Neuronal stem cell (in vitro differentiated cells): Measurements from ENCODE around the gene ABLIM2.
A peak's percentile ranks its signal among the peaks of the same experiment; 100 is the strongest.

Experiments used
- DNase-seq: peaks from one replicate; pipeline ENCODE4 v3.0.0-alpha.2; 2013; ENCODE audit warnings: low spot score
- H2AFZ ChIP-seq: one replicate; pipeline ENCODE4 v1.6.1; 2013; ENCODE audit warnings: mild to moderate bottlenecking, low read length, inconsistent platforms
- H2AK5ac ChIP-seq: 2 replicates; pipeline ENCODE4 v1.6.1; 2013; ENCODE audit warnings: low read depth, mild to moderate bottlenecking, inconsistent platforms, low read length, moderate library complexity, mixed read lengths
- H2BK120ac ChIP-seq: 2 replicates; pipeline ENCODE4 v1.6.1; 2013; ENCODE audit warnings: low read depth, mild to moderate bottlenecking, inconsistent platforms, low read length, moderate library complexity, mixed read lengths
- H2BK12ac ChIP-seq: one replicate; pipeline ENCODE4 v1.6.1; 2013; ENCODE audit warnings: low read length, inconsistent platforms
- H2BK15ac ChIP-seq: 2 replicates; pipeline ENCODE4 v1.6.1; 2013; ENCODE audit warnings: mild to moderate bottlenecking, low read length, inconsistent platforms, mixed read lengths
- H2BK5ac ChIP-seq: one replicate; pipeline ENCODE4 v1.6.1; 2013; ENCODE audit warnings: inconsistent platforms, mild to moderate bottlenecking, low read length, moderate library complexity
- H3K14ac ChIP-seq: one replicate; pipeline ENCODE4 v1.6.1; 2013; ENCODE audit warnings: low read length, inconsistent platforms
- H3K18ac ChIP-seq: 2 replicates; pipeline ENCODE4 v1.6.1; 2013; ENCODE audit warnings: low read length, inconsistent platforms
- H3K23ac ChIP-seq: 2 replicates; pipeline ENCODE4 v1.6.1; 2013; ENCODE audit warnings: low read depth, mild to moderate bottlenecking, mixed read lengths, low read length, inconsistent platforms; ENCODE audit not compliant: poor library complexity
- H3K27ac ChIP-seq: replicated peaks from 3 replicates; pipeline ENCODE4 v1.5.1; 2013; ENCODE audit warnings: low read length, inconsistent platforms
- H3K27me3 ChIP-seq, 3 experiments: 2 replicates each; pipeline ENCODE4 v1.6.1; 2013; ENCODE audit warnings: low read length in 3 of 3, mild to moderate bottlenecking in 2 of 3, inconsistent platforms in 1 of 3, low read depth in 1 of 3, mixed read lengths in 1 of 3, moderate library complexity in 1 of 3; ENCODE audit not compliant: control insufficient read depth in 3 of 3, insufficient read depth in 3 of 3
- H3K36me3 ChIP-seq, 2 donors: replicated peaks in 1 of 2; 2 replicates each; pipeline ENCODE4 v1.6.1; 2013; ENCODE audit warnings: low read length in 2 of 2; ENCODE audit not compliant: control insufficient read depth in 2 of 2, insufficient read depth in 2 of 2
- H3K4ac ChIP-seq: 2 replicates; pipeline ENCODE4 v1.6.1; 2013; ENCODE audit warnings: inconsistent platforms, mild to moderate bottlenecking, low read length, moderate library complexity
- H3K4me1 ChIP-seq, 2 donors: 1 replicate in 1 of 2; 2 replicates in 1 of 2; pipeline ENCODE4 v1.6.1; 2013; ENCODE audit warnings: low read length in 2 of 2, low read depth in 1 of 2; ENCODE audit not compliant: control insufficient read depth in 2 of 2, insufficient read depth in 1 of 2
- H3K4me2 ChIP-seq: one replicate; pipeline ENCODE4 v1.6.1; 2013; ENCODE audit warnings: mild to moderate bottlenecking, low read length, inconsistent platforms; ENCODE audit not compliant: insufficient read depth, poor library complexity, severe bottlenecking
- H3K4me3 ChIP-seq, 2 donors: 2 replicates each; pipeline ENCODE4 v1.5.1; 2013; ENCODE audit warnings: low read length in 2 of 2, mild to moderate bottlenecking in 2 of 2, inconsistent platforms in 1 of 2, moderate library complexity in 1 of 2
- H3K79me1 ChIP-seq: one replicate; pipeline ENCODE4 v1.6.1; 2013; ENCODE audit warnings: low read depth, mild to moderate bottlenecking, inconsistent platforms, low read length, moderate library complexity
- H3K9ac ChIP-seq: one replicate; pipeline ENCODE4 v1.6.1; 2013; ENCODE audit warnings: mild to moderate bottlenecking, low read depth, low read length, inconsistent platforms; ENCODE audit not compliant: poor library complexity
- H3K9me3 ChIP-seq, 2 donors: replicated peaks in 1 of 2; 2 replicates each; pipeline versions ENCODE3 to v1.6.1; 2013; ENCODE audit warnings: low read length in 2 of 2, mild to moderate bottlenecking in 2 of 2, inconsistent platforms in 1 of 2, low read depth in 1 of 2, mixed read lengths in 1 of 2, moderate library complexity in 1 of 2; ENCODE audit not compliant: control insufficient read depth in 2 of 2, insufficient read depth in 1 of 2
- H4K8ac ChIP-seq: one replicate; pipeline ENCODE4 v1.6.1; 2013; ENCODE audit warnings: low read depth, mild to moderate bottlenecking, inconsistent platforms, low read length, moderate library complexity
- H4K91ac ChIP-seq: one replicate; pipeline ENCODE4 v1.6.1; 2013; ENCODE audit warnings: low read length, low read depth, mild to moderate bottlenecking, inconsistent platforms; ENCODE audit not compliant: poor library complexity
- WGBS, 2 donors: extraction: QIAGEN DNeasy Blood & Tissue Kit; methylation state at CpG; one replicate each; pipeline ENCODE4 v1.1.7; 2013; ENCODE audit warnings: missing lambda C conversion rate in 2 of 2, mixed read lengths in 1 of 2; ENCODE audit not compliant: insufficient read length in 2 of 2, insufficient replicate concordance in 1 of 2; ENCODE audit errors: extremely low coverage in 2 of 2; 5-methylcytosine and 5-hydroxymethylcytosine counted together

The ABLIM2 gene

GRCh38 chr4:8202108-8203051 is 43.8 kb upstream of the ABLIM2 start:
- Histone ChIP-seq H3K4ac (no peak overlapping the region), H2AK5ac (peak overlapping the region; percentile 60), H3K27ac (no peak overlapping the region), H3K36me3 (no peaks in the 10 kb centered on the region), H3K23ac (no peak overlapping the region), H3K27me3 (no peaks in the 10 kb centered on the region), H3K4me2 (no peak overlapping the region), H3K9me3 (no peaks in the 10 kb centered on the region), H2BK120ac (no peak overlapping the region), H2AFZ (no peak overlapping the region), H3K9ac (no peak overlapping the region), H4K91ac (no peak overlapping the region), H3K14ac (no peak overlapping the region), H2BK12ac (no peak overlapping the region), H4K8ac (no peak overlapping the region), H2BK15ac (peak overlapping the region; percentile 78), H3K79me1 (peaks cover 1% of the 10 kb centered on the region), H3K4me3 (no peak overlapping the region), H3K18ac (peak overlapping the region; percentile 74), H3K4me1 (peaks cover 7 to 22% of the 10 kb centered on the region in 2 donors), H2BK5ac (peak overlapping the region; percentile 42)
- WGBS, 2 donors: no CpG with 5 or more reads among the region's 21 CpGs
- DNase-seq: no peak

- H3K4me1 ChIP-seq: peaks cover 7 to 22% of the 10 kb centered on the region in 2 donors
- peak overlapping the region; percentile 90 for H3K4ac ChIP-seq
- H2BK5ac ChIP-seq: peak overlapping the region; percentile 62
- no peak overlapping the region for H3K9ac ChIP-seq
- H3K9me3 ChIP-seq: no peaks in the 10 kb centered on the region
- H2AFZ ChIP-seq: peak overlapping the region; percentile 34
- H3K27ac ChIP-seq: no peak overlapping the region
- no peak overlapping the region for H3K18ac ChIP-seq
- H2BK120ac ChIP-seq: no peak overlapping the region
- H4K8ac ChIP-seq: no peak overlapping the region
- WGBS, 2 donors: no CpG with 5 or more reads among the region's 9 CpGs
- peak overlapping the region; percentile 43 for H4K91ac ChIP-seq
- peak overlapping the region; percentile 47 for H3K23ac ChIP-seq
- no peak overlapping the region for H3K4me3 ChIP-seq
- no peak overlapping the region for H3K4me2 ChIP-seq
- no peaks in the 10 kb centered on the region for H3K27me3 ChIP-seq
- peak overlapping the region; percentile 7 for H2BK12ac ChIP-seq
- peak overlapping the region; percentile 47 for H3K14ac ChIP-seq
- peaks cover 1% of the 10 kb centered on the region for H3K79me1 ChIP-seq
- H2AK5ac ChIP-seq: peak overlapping the region; percentile 60
- no peak for DNase-seq
- peak overlapping the region; percentile 78 for H2BK15ac ChIP-seq
- no peaks in the 10 kb centered on the region for H3K36me3 ChIP-seq
Measured at GRCh38 chr4:8201321-8201781, 42.7 kb upstream of the ABLIM2 start.

- WGBS, 2 donors: no CpG with 5 or more reads among the region's 30 CpGs
- peak overlapping the region; percentile 62 for H2BK5ac ChIP-seq
- H3K4ac ChIP-seq: no peak overlapping the region
- H3K23ac ChIP-seq: peak overlapping the region; percentile 81
- peak overlapping the region; percentile 74 for H3K18ac ChIP-seq
- H3K14ac ChIP-seq: peak overlapping the region; percentile 86
- no peaks in the 10 kb centered on the region for H3K36me3 ChIP-seq
- H3K9me3 ChIP-seq: no peaks in the 10 kb centered on the region
- H4K8ac ChIP-seq: no peak overlapping the region
- peaks cover 7 to 22% of the 10 kb centered on the region in 2 donors for H3K4me1 ChIP-seq
- H2BK120ac ChIP-seq: no peak overlapping the region
- H2BK15ac ChIP-seq: peak overlapping the region; percentile 93
- H2BK12ac ChIP-seq: no peak overlapping the region
- no peak for DNase-seq
- H4K91ac ChIP-seq: peak overlapping the region; percentile 82
- H3K27me3 ChIP-seq: no peaks in the 10 kb centered on the region
- no peak overlapping the region for H3K4me2 ChIP-seq
- H2AFZ ChIP-seq: no peak overlapping the region
- no peak overlapping the region for H3K27ac ChIP-seq
- H2AK5ac ChIP-seq: peak overlapping the region; percentile 42
- peak overlapping the region; percentile 74 for H3K9ac ChIP-seq
- H3K4me3 ChIP-seq: no peak overlapping the region
- H3K79me1 ChIP-seq: peaks cover 1% of the 10 kb centered on the region
Measured at GRCh38 chr4:8200302-8200975, 41.8 kb upstream of the ABLIM2 start.
